BJ (cell line): Measurements from ENCODE around the gene PRRX2. TPM values are rescaled to one million over a fixed set of nuclear protein-coding genes. Genes with fewer than 3 reads are reported as not detected.

Source experiments
- CTCF ChIA-PET: fragments of 350-600 bp; formaldehyde crosslinking; extraction: SDS; loops from one replicate; lab custom pipeline; 2021; ENCODE audit warnings: antibody characterized with exemption, inconsistent platforms; lab: Yijun Ruan, JAX
- POLR2A ChIA-PET: fragments of 300-600 bp; sonication (Branson Sonifier 250); formaldehyde crosslinking; extraction: SDS; loops from one replicate; lab custom pipeline; 2021; ENCODE audit warnings: antibody characterized with exemption; lab: Charles Lee
- DNase-seq: peaks from one replicate; pipeline ENCODE4 v3.0.0-alpha.2; 2011; ENCODE audit warnings: low read depth
- H3K27me3 ChIP-seq: 2 replicates; pipeline ENCODE4 v1.6.0; 2011; ENCODE audit warnings: low read length; ENCODE audit not compliant: control insufficient read depth, insufficient read depth
- H3K36me3 ChIP-seq: 2 replicates; pipeline ENCODE4 v1.5.1; 2011; ENCODE audit warnings: low read length; ENCODE audit not compliant: control insufficient read depth, insufficient read depth
- H3K4me3 ChIP-seq: 2 replicates; pipeline ENCODE4 v1.5.1; 2011; ENCODE audit warnings: low read depth, mild to moderate bottlenecking, control low read depth, low read length
- polyA plus RNA-seq: library from polyadenylated mRNA; depleted of rRNA; stranded (reverse); fragments of >200 nt; gene quantifications from 2 replicates; pipeline ENCODE4 v1.2.3, GENCODE V29; 2011
- TF ChIP-seq, protein P1 (sequence below): IDR thresholded peaks from 2 replicates; pipeline ENCODE4 v1.5.1; 2011; ENCODE audit warnings: low read depth, mild to moderate bottlenecking, control low read depth, inconsistent platforms, low read length, moderate library complexity; ENCODE audit not compliant: insufficient read depth

The PRRX2 gene
- polyA plus RNA-seq, 1 experiment = 37.4 TPM

DNA sequence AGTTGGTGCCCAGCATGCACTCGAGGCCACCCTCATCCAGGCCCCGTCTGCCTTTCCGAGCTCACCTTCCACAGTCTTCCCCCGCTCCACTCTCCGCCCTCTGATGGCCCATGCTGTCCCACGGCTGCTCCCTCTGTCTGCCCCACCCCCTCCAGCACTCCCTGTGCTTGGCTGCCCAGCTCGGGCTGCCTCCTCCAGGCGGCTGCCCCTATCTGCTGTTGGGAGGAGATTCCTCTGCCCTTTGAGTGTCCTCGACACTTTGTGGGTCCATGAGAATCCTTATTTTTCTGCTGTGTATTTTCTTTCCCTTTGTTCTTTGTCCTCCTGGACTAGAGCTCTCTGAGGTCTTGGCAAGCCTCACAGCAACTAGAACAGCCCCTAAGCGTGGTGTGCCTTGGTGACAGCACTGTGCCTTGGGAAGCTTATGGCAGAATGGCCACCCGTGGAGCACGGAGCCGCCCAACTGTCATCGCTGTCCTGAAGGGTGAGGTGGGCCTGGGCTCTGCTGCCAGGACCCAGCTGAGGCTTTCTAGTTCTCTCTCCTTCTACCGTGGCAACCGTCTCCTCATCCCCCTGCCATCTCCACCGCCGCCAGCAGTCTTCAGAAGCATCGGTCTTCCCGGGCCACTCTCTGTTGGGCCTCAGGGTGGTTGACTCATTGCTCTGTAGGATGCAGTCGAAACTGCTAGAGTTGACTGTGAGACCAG lies 34.3 kb upstream of the PRRX2 start:
- DNase-seq = no peak
- H3K36me3 ChIP-seq = peaks cover 23% of the 10 kb centered on the region
- ChIA-PET POLR2A (no interaction called here), CTCF (interaction anchor here (0.6 to 3.8 kb wide), 6 partner anchors 9 to 889 kb away, joined by 3 to 20 read pairs (median 10); partner anchors contain the start of gene C9orf50)
- TF ChIP-seq, protein P1, sequence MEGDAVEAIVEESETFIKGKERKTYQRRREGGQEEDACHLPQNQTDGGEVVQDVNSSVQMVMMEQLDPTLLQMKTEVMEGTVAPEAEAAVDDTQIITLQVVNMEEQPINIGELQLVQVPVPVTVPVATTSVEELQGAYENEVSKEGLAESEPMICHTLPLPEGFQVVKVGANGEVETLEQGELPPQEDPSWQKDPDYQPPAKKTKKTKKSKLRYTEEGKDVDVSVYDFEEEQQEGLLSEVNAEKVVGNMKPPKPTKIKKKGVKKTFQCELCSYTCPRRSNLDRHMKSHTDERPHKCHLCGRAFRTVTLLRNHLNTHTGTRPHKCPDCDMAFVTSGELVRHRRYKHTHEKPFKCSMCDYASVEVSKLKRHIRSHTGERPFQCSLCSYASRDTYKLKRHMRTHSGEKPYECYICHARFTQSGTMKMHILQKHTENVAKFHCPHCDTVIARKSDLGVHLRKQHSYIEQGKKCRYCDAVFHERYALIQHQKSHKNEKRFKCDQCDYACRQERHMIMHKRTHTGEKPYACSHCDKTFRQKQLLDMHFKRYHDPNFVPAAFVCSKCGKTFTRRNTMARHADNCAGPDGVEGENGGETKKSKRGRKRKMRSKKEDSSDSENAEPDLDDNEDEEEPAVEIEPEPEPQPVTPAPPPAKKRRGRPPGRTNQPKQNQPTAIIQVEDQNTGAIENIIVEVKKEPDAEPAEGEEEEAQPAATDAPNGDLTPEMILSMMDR = no peak
- H3K4me3 ChIP-seq = no peak overlapping the region
- no peaks in the 10 kb centered on the region for H3K27me3 ChIP-seq

DNA sequence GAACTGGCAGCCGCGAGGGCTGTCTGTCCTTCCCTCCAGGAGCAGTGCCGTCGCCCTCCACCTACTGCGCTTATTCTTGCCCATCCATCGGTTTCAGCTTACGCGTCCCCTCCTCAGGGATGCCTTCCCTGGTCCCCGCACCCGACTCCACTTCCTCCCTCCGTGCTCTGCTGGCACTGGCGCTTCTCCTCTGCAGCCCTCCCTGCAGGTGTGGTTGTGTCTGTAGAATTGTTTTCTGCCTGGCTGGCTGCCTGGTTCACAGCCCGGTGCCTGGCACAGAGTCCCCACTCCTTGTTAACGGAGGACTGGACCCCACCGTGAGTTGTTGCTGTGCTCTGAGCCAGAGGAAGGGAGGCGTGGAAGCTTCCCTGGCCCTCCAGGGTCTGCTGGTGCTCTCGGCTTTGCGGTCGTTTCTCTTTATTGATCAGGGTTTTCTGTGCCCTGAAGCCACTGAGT lies 33.7 kb upstream of the PRRX2 start:
- ChIA-PET CTCF (interaction anchor here (1.4 to 3.8 kb wide), 3 partner anchors 8 to 106 kb away, joined by 3 to 20 read pairs (median 6); no protein-coding TSS in a partner anchor), POLR2A (no interaction called here)
- DNase-seq = no peak
- Histone ChIP-seq H3K27me3 (no peaks in the 10 kb centered on the region), H3K36me3 (peaks cover 23% of the 10 kb centered on the region), H3K4me3 (no peak overlapping the region)
- TF ChIP-seq, protein P1 = no peak

DNA sequence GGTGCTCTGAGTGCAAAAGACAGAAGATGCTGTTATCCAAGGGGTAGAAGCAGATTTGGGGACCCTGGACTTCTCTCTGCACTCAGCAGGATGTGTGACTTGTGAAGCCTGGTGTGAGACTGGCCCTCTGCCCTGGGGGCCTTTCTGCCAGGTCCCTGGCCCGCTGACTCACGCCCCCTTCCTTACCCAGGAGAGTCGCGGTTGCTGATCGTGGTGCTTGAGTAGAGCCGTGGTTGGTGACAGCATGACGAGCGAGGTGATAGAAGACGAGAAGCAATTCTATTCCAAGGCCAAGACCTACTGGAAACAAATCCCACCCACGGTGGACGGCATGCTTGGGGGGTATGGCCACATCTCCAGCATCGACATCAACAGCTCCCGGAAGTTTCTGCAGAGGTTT lies 33.0 kb upstream of the PRRX2 start:
- Histone ChIP-seq H3K27me3 (no peaks in the 10 kb centered on the region), H3K4me3 (no peak overlapping the region), H3K36me3 (peaks cover 30% of the 10 kb centered on the region)
- TF ChIP-seq, protein P1 = no peak
- ChIA-PET POLR2A (no interaction called here), CTCF (interaction anchor here (1.2 kb wide), 1 partner anchor 8 kb away, joined by 3 read pairs; no protein-coding TSS in a partner anchor)
- DNase-seq = no peak

DNA sequence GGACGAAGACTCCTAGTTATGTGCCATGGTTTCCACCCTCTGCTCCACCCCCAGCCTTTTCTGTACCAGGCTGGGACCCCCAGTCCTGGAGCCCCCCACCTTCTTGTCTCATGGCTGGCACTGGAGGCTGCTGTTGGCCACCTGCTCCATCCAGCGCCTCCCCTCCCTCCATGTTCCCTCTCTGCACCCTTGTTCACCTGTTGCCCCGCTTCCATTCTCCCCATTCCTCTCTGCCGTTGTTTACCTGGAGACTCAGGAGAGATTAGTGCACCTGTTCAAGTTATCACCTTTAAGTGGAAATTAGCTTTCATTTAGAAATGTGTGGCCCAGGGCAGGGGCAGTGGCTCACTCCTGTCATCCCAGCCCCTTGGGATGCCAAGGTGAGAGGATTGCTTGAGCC lies 32.2 kb upstream of the PRRX2 start:
- Histone ChIP-seq H3K27me3 (no peaks in the 10 kb centered on the region), H3K36me3 (peaks cover 38% of the 10 kb centered on the region), H3K4me3 (no peak overlapping the region)
- DNase-seq = no peak
- ChIA-PET CTCF (interaction anchor here (1.2 kb wide), 1 partner anchor 9 kb away, joined by 3 read pairs; no protein-coding TSS in a partner anchor), POLR2A (no interaction called here)
- TF ChIP-seq, protein P1 = no peak

DNA sequence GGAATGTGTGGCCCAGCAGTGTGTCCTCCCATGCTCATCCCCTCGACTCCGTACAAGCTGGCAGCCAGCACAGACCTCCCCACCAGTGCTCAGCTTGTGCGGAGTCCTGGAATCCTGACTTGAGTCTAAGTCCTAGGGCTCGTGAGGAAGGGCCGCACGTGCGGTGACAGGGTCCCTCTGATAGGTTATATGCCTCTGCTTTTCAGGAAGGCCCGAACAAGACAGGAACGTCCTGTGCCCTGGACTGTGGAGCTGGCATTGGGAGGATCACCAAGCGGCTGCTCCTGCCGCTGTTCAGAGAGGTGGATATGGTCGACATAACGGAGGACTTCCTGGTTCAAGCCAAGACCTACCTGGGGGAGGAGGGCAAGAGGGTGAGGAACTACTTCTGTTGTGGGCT lies 31.6 kb upstream of the PRRX2 start:
- Histone ChIP-seq H3K4me3 (no peak overlapping the region), H3K27me3 (no peaks in the 10 kb centered on the region), H3K36me3 (peaks cover 42% of the 10 kb centered on the region)
- TF ChIP-seq, protein P1 = no peak
- CTCF ChIA-PET = interaction anchor here (0.7 kb wide), 1 partner anchor 502 kb away, joined by 4 read pairs; no protein-coding TSS in a partner anchor
- POLR2A ChIA-PET = no interaction called here
- no peak for DNase-seq
